ENCODE measurements around the gene VSTM2L. TPM values are rescaled to one million over a fixed set of nuclear protein-coding genes. Genes with fewer than 3 reads are reported as not detected.

Gene VSTM2L
- polyA plus RNA-seq, 1 donor from 2014 or later: 22.1 TPM

- Histone ChIP-seq H4K20me1 (ENCODE audit: insufficient read depth) (no peaks in the 10 kb centered on the region), H3K9ac (ENCODE audit: low read length) (no peak overlapping the region), H3K9me3 (ENCODE audit: low read length) (no peaks in the 10 kb centered on the region), H3K27ac (ENCODE audit: low read length) (peak overlapping the region; percentile 14), H3K4me3 (ENCODE audit: low read length) (peak overlapping the region; percentile 24), H3K79me2 (replicated peaks; ENCODE audit: insufficient read depth, low read length) (no peaks in the 10 kb centered on the region), H3K27me3 (ENCODE audit: insufficient read depth, low read depth, low read length) (no peaks in the 10 kb centered on the region), H3K36me3 (ENCODE audit: insufficient read depth, low read length) (no peaks in the 10 kb centered on the region), H3K4me2 (ENCODE audit: low read length) (no peak overlapping the region), H3K9me2 (ENCODE audit: insufficient read depth, low read length) (no peaks in the 10 kb centered on the region), H3F3A (ENCODE audit: insufficient read depth, low read length, poor library complexity, severe bottlenecking) (no peaks in the 10 kb centered on the region), H2AFZ (ENCODE audit: low read depth, low read length) (no peak overlapping the region)
- TF ChIP-seq SMC3 (conservative IDR thresholded peaks at IDR 0.05; ENCODE audit: poor library complexity): no peak
- TF ChIP-seq POLR2AphosphoS5 (IDR thresholded peaks at IDR 0.05): no peak
- no peak for TF ChIP-seq MXI1 (conservative IDR thresholded peaks at IDR 0.05; ENCODE audit: poor library complexity, severe bottlenecking)
- no peak for TF ChIP-seq EZH2 (IDR thresholded peaks at IDR 0.05; ENCODE audit: borderline replicate concordance, insufficient read depth, low read length, poor library complexity, severe bottlenecking)
- no peak for TF ChIP-seq EP300 (conservative IDR thresholded peaks at IDR 0.05; ENCODE audit: poor library complexity, severe bottlenecking)
These were observed 85.5 kb downstream of the VSTM2L start for GRCh38 chr20:37988306-37988954.

DNA sequence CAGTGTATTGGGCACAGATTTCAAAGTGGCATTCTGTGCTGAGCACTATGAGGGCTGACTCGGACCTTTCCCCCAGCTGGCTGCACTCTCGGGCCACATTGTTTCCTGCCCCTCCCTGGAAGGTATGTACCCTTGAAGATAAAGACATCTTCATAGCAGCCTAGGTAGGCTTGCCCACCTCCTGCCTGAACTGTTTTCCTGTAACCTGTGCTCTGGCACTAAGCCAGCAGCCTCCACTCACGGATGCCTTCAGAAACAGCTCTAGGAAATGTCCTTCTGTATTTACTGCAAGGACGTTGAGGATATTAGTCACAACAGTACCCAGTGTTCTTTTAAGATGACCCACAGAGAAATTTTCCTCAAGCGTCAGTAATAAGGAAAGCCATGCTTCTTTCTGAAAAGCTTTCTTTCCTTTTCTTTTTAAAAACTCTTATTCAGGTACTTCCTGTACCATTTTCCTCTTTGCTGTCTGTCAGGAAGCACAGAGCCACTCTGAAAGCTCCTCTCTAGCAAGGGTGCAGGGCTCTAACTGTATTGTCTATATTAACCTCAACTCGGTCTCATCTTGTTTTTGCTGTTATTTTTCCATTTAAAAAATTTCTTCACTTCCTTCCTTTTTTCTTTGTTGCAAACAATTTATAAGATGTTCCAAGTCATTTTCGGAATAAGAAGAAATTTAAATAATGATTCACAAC lies 86.8 kb downstream of the VSTM2L start:
- Histone ChIP-seq H3K4me2 (ENCODE audit: low read length) (no peak overlapping the region), H3K27ac (ENCODE audit: low read length) (peak overlapping the region; percentile 48), H3K9ac (ENCODE audit: low read length) (no peak overlapping the region)

More for the DNA sequence above, 86.8 kb downstream of the VSTM2L start:
- no peaks in the 10 kb centered on the region for H3K9me3 ChIP-seq (ENCODE audit: low read length)
- no peak overlapping the region for H3K4me3 ChIP-seq (ENCODE audit: low read length)
- H4K20me1 ChIP-seq (ENCODE audit: insufficient read depth): no peaks in the 10 kb centered on the region
- H3K79me2 ChIP-seq (replicated peaks; ENCODE audit: insufficient read depth, low read length): no peaks in the 10 kb centered on the region
- no peaks in the 10 kb centered on the region for H3F3A ChIP-seq (ENCODE audit: insufficient read depth, low read length, poor library complexity, severe bottlenecking)
- H3K36me3 ChIP-seq (ENCODE audit: insufficient read depth, low read length): no peaks in the 10 kb centered on the region
- H3K9me2 ChIP-seq (ENCODE audit: insufficient read depth, low read length): no peaks in the 10 kb centered on the region
- TF ChIP-seq, protein P1, sequence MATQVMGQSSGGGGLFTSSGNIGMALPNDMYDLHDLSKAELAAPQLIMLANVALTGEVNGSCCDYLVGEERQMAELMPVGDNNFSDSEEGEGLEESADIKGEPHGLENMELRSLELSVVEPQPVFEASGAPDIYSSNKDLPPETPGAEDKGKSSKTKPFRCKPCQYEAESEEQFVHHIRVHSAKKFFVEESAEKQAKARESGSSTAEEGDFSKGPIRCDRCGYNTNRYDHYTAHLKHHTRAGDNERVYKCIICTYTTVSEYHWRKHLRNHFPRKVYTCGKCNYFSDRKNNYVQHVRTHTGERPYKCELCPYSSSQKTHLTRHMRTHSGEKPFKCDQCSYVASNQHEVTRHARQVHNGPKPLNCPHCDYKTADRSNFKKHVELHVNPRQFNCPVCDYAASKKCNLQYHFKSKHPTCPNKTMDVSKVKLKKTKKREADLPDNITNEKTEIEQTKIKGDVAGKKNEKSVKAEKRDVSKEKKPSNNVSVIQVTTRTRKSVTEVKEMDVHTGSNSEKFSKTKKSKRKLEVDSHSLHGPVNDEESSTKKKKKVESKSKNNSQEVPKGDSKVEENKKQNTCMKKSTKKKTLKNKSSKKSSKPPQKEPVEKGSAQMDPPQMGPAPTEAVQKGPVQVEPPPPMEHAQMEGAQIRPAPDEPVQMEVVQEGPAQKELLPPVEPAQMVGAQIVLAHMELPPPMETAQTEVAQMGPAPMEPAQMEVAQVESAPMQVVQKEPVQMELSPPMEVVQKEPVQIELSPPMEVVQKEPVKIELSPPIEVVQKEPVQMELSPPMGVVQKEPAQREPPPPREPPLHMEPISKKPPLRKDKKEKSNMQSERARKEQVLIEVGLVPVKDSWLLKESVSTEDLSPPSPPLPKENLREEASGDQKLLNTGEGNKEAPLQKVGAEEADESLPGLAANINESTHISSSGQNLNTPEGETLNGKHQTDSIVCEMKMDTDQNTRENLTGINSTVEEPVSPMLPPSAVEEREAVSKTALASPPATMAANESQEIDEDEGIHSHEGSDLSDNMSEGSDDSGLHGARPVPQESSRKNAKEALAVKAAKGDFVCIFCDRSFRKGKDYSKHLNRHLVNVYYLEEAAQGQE (IDR thresholded peaks at IDR 0.05; ENCODE audit: borderline replicate concordance): no peak
- TF ChIP-seq SMC3 (conservative IDR thresholded peaks at IDR 0.05; ENCODE audit: poor library complexity): no peak
- TF ChIP-seq MXI1 (conservative IDR thresholded peaks at IDR 0.05; ENCODE audit: poor library complexity, severe bottlenecking): no peak
- TF ChIP-seq TAF1 (IDR thresholded peaks at IDR 0.05; ENCODE audit: low read depth): no peak
- no peak for TF ChIP-seq RAD21 (conservative IDR thresholded peaks at IDR 0.05)
- no peak for TF ChIP-seq POLR2AphosphoS5 (IDR thresholded peaks at IDR 0.05)
- TF ChIP-seq, protein P2, sequence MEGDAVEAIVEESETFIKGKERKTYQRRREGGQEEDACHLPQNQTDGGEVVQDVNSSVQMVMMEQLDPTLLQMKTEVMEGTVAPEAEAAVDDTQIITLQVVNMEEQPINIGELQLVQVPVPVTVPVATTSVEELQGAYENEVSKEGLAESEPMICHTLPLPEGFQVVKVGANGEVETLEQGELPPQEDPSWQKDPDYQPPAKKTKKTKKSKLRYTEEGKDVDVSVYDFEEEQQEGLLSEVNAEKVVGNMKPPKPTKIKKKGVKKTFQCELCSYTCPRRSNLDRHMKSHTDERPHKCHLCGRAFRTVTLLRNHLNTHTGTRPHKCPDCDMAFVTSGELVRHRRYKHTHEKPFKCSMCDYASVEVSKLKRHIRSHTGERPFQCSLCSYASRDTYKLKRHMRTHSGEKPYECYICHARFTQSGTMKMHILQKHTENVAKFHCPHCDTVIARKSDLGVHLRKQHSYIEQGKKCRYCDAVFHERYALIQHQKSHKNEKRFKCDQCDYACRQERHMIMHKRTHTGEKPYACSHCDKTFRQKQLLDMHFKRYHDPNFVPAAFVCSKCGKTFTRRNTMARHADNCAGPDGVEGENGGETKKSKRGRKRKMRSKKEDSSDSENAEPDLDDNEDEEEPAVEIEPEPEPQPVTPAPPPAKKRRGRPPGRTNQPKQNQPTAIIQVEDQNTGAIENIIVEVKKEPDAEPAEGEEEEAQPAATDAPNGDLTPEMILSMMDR (IDR thresholded peaks at IDR 0.05; ENCODE audit: poor library complexity, severe bottlenecking): no peak
- TF ChIP-seq EZH2 (IDR thresholded peaks at IDR 0.05; ENCODE audit: borderline replicate concordance, insufficient read depth, low read length, poor library complexity, severe bottlenecking): no peak
- TF ChIP-seq EP300 (conservative IDR thresholded peaks at IDR 0.05; ENCODE audit: poor library complexity, severe bottlenecking): no peak
- no peaks in the 10 kb centered on the region for H3K27me3 ChIP-seq (ENCODE audit: insufficient read depth, low read depth, low read length)
- H2AFZ ChIP-seq (ENCODE audit: low read depth, low read length): no peak overlapping the region
